GM18502 (cell line): ENCODE measurements around the gene CARD9.
A peak's percentile ranks its signal among the peaks of the same experiment; 100 is the strongest.

Experiments
- ATAC-seq: cut with Tn5 transposase; IDR thresholded peaks from one replicate; pipeline ENCODE4 v1.9.1; 2021; ENCODE audit warnings: mild to moderate bottlenecking; ENCODE audit not compliant: unreplicated experiment, poor library complexity

CARD9 gene

GRCh38 chr9:136403538-136403914, 30.1 kb upstream of the CARD9 start:
- ATAC-seq, result no peak

GRCh38 chr9:136402067-136402466, 28.6 kb upstream of the CARD9 start:
- no peak for ATAC-seq

GRCh38 chr9:136401173-136401922, 27.9 kb upstream of the CARD9 start:
- no peak for ATAC-seq

GRCh38 chr9:136400038-136400834, 26.8 kb upstream of the CARD9 start, which contains the start of gene SNAPC4:
TSS of gene SNAPC4 (minus strand) at chr9:136400170. CDS start at chr9:136398428, 1,742 bp downstream.
- ATAC-seq, result peak; percentile 77

- peak; percentile 20 for ATAC-seq
These were observed 25.9 kb upstream of the CARD9 start for GRCh38 chr9:136399176-136400037.

GRCh38 chr9:136398286-136398685, 24.8 kb upstream of the CARD9 start:
- ATAC-seq, result no peak

- ATAC-seq, result no peak
These were observed 24.2 kb upstream of the CARD9 start for GRCh38 chr9:136397643-136398042.

GRCh38 chr9:136396219-136396515, 22.7 kb upstream of the CARD9 start:
- ATAC-seq, result no peak

GRCh38 chr9:136395345-136396218, 22.1 kb upstream of the CARD9 start:
- ATAC-seq, result no peak

GRCh38 chr9:136395020-136395340, 21.5 kb upstream of the CARD9 start:
- ATAC-seq, result no peak

- no peak for ATAC-seq
These were observed 21.0 kb upstream of the CARD9 start for GRCh38 chr9:136394312-136395019.

GRCh38 chr9:136393531-136393930, 20.1 kb upstream of the CARD9 start:
- no peak for ATAC-seq

GRCh38 chr9:136392538-136393449, 19.3 kb upstream of the CARD9 start:
- no peak for ATAC-seq

- ATAC-seq, result no peak
These were observed 18.5 kb upstream of the CARD9 start for GRCh38 chr9:136391737-136392537.

GRCh38 chr9:136389396-136389795, 15.9 kb upstream of the CARD9 start:
- ATAC-seq, result no peak

- ATAC-seq, result no peak
These were observed 13.7 kb upstream of the CARD9 start for GRCh38 chr9:136387217-136387616.

GRCh38 chr9:136386018-136386417, 12.5 kb upstream of the CARD9 start:
- no peak for ATAC-seq

- no peak for ATAC-seq
These were observed 11.5 kb upstream of the CARD9 start for GRCh38 chr9:136385015-136385414.
